ENCODE measurements around the gene CYCS.
"Not testable (repeated sequence)": the region's sequence is repeated elsewhere in the genome, so short reads cannot be mapped to it uniquely, and the experiment has no call there.

CYCS gene

GRCh38 chr7:25125137-25125946, at the start of gene CYCS:
Gene CYCS, minus strand, starts transcription at chr7:25125260. Its CDS starts 1,141 bp downstream, at chr7:25124119.
- peak; percentile 99 for DNase-seq

- no peak for DNase-seq
These were observed 48.1 kb upstream of the CYCS start for GRCh38 chr7:25173184-25173583.

- no peak for DNase-seq
These were observed 46.5 kb upstream of the CYCS start for GRCh38 chr7:25171516-25171915.

GRCh38 chr7:25171071-25171470, 46.0 kb upstream of the CYCS start:
- DNase-seq, result no peak

GRCh38 chr7:25169683-25170082, 44.6 kb upstream of the CYCS start:
- no peak for DNase-seq

- DNase-seq, result no peak
These were observed 43.1 kb upstream of the CYCS start for GRCh38 chr7:25168145-25168544.

GRCh38 chr7:25167262-25167843, 42.3 kb upstream of the CYCS start:
- no peak for DNase-seq

GRCh38 chr7:25159983-25160596, 35.0 kb upstream of the CYCS start:
- DNase-seq, result not testable (repeated sequence)

- DNase-seq, result no peak
These were observed 33.9 kb upstream of the CYCS start for GRCh38 chr7:25158966-25159365.

GRCh38 chr7:25151773-25152172, 26.7 kb upstream of the CYCS start:
- no peak for DNase-seq

- DNase-seq, result no peak
These were observed 24.8 kb upstream of the CYCS start for GRCh38 chr7:25149836-25150235.

- DNase-seq, result no peak
These were observed 23.9 kb upstream of the CYCS start for GRCh38 chr7:25148772-25149575.

GRCh38 chr7:25143763-25144162, 18.7 kb upstream of the CYCS start:
- DNase-seq, result no peak

- no peak for DNase-seq
These were observed 14.5 kb upstream of the CYCS start for GRCh38 chr7:25139536-25139935.

- no peak for DNase-seq
These were observed 9.4 kb upstream of the CYCS start for GRCh38 chr7:25134358-25135010.

GRCh38 chr7:25132430-25132829, 7.4 kb upstream of the CYCS start:
- DNase-seq, result no peak

GRCh38 chr7:25126751-25127150, 1.7 kb upstream of the CYCS start:
- DNase-seq, result no peak

GRCh38 chr7:25124465-25125136, 459 bp downstream of the CYCS start:
- peak; percentile 35 for DNase-seq

GRCh38 chr7:25122373-25122772, 2.7 kb downstream of the CYCS start:
- no peak for DNase-seq

GRCh38 chr7:25121599-25121998, 3.5 kb downstream of the CYCS start:
- no peak for DNase-seq

- no peak for DNase-seq
These were observed 6.0 kb downstream of the CYCS start for GRCh38 chr7:25119102-25119501.

Data from stimulated activated CD4-positive, alpha-beta T cell treated with anti-CD3 and anti-CD28 coated beads, Interleukin-15, amount 100 ng/mL, for 24 hours (primary cell).